ENCODE data around the gene MATN1. TPM values are rescaled to one million over a fixed set of nuclear protein-coding genes. Genes with fewer than 3 reads are reported as not detected.

MATN1 gene
- total RNA-seq, 1 donor from 2014 or later: not detected

- Histone ChIP-seq H3K27me3 (ENCODE audit: low read depth) (peaks cover 51% of the 10 kb centered on the region), H3K9me3 (peaks cover 6% of the 10 kb centered on the region), H3K4me1 (peaks cover 5% of the 10 kb centered on the region), H3K4me3 (no peak overlapping the region), H3K27ac (no peak overlapping the region), H3K36me3 (no peaks in the 10 kb centered on the region)
- no peak for TF ChIP-seq CTCF (IDR thresholded peaks at IDR 0.05)
- intact Hi-C loops (cut with DNase I): no loop called here
- DNase-seq (no peak), ATAC-seq (no peak)
Measured at GRCh38 chr1:30680879-30681278, 42.5 kb downstream of the MATN1 start.

GRCh38 chr1:30680429-30680828, 43.0 kb downstream of the MATN1 start:
- no peak overlapping the region for H3K4me3 ChIP-seq
- peaks cover 46% of the 10 kb centered on the region for H3K27me3 ChIP-seq (ENCODE audit: low read depth)
- no peak for ATAC-seq
- no peak for DNase-seq
- no peak overlapping the region for H3K27ac ChIP-seq
- H3K9me3 ChIP-seq: peaks cover 6% of the 10 kb centered on the region
- peaks cover 5% of the 10 kb centered on the region for H3K4me1 ChIP-seq
- TF ChIP-seq CTCF (IDR thresholded peaks at IDR 0.05): no peak
- intact Hi-C loops (cut with DNase I): no loop called here
- no peaks in the 10 kb centered on the region for H3K36me3 ChIP-seq

- H3K27ac ChIP-seq: no peak overlapping the region
- ATAC-seq (no peak), DNase-seq (no peak)
- peaks cover 3% of the 10 kb centered on the region for H3K4me1 ChIP-seq
- peaks cover 6% of the 10 kb centered on the region for H3K9me3 ChIP-seq
- no peak for TF ChIP-seq CTCF (IDR thresholded peaks at IDR 0.05)
- intact Hi-C loops (cut with DNase I): no loop called here
- H3K27me3 ChIP-seq (ENCODE audit: low read depth): peaks cover 41% of the 10 kb centered on the region
- H3K36me3 ChIP-seq: no peaks in the 10 kb centered on the region
- no peak overlapping the region for H3K4me3 ChIP-seq
Measured at GRCh38 chr1:30679976-30680305, 43.4 kb downstream of the MATN1 start.

GRCh38 chr1:30679201-30679975, 44.0 kb downstream of the MATN1 start:
- Histone ChIP-seq H3K4me1 (no peaks in the 10 kb centered on the region), H3K27ac (no peak overlapping the region), H3K27me3 (ENCODE audit: low read depth) (peaks cover 36% of the 10 kb centered on the region), H3K36me3 (no peaks in the 10 kb centered on the region), H3K9me3 (peaks cover 6% of the 10 kb centered on the region), H3K4me3 (no peak overlapping the region)
- TF ChIP-seq CTCF (IDR thresholded peaks at IDR 0.05): no peak
- DNase-seq (no peak), ATAC-seq (no peak)
- intact Hi-C loops (cut with DNase I): no loop called here

GRCh38 chr1:30678209-30678608, 45.2 kb downstream of the MATN1 start:
- Histone ChIP-seq H3K9me3 (peaks cover 6% of the 10 kb centered on the region), H3K27me3 (ENCODE audit: low read depth) (peaks cover 25% of the 10 kb centered on the region), H3K4me1 (no peaks in the 10 kb centered on the region), H3K27ac (no peak overlapping the region), H3K36me3 (no peaks in the 10 kb centered on the region), H3K4me3 (no peak overlapping the region)
- intact Hi-C loops (cut with DNase I): no loop called here
- DNase-seq (no peak), ATAC-seq (no peak)
- no peak for TF ChIP-seq CTCF (IDR thresholded peaks at IDR 0.05)

Data from lower lobe of right lung (tissue), 2 donors.